T1000 (cell line): ENCODE results near the gene CARS1.

ENCODE experiments used
- DNase-seq: peaks from one replicate; lab custom pipeline; 2025; ENCODE audit warnings: mixed read lengths; lab: John Stamatoyannopoulos, UW

Gene CARS1

DNA sequence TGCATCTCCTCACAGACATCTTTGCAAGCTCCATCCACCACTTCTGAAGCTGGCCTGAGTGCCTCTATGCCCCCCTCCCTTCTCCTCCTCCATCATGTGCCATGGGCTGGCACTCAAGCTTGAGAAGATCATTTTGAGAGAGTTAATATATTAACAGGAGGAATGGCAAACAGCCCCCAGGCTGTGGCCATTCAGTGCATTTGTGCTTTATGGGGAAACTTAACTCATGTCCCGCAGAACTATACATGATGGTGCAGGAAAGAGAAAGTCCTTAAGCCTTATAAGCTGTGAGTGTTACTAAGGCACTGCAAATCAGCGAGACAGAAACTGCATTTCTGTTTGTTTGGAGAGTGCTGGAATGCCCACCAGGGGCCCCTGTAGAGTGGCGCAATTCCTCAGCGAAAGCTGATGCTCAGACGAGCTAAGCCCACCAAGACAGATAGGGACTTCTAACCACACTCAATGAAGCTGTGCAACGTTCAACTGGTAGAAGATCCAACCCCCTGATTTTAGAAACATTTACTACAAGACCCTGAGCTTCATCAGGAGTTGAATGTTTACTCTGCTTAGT lies 101.2 kb downstream of the CARS1 start:
- DNase-seq, result no peak

DNA sequence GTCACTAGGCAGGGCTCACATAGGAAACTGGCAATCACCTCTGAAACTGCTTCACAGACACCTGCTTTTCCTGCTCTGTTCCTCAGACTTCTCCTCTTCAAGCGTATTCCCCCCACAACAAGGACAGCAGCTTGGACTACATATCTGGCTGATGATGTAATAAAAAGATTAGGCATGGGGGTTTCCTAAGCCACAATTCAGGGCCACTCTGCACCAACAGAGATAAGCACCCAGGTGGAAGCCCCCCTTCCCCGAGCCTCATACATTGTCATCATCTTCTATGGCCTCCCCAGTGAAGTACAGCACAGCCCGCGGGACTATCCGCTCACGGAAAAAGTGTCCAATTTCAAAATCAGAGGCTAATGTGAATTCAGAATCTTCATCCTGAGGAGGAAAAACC lies 103.0 kb downstream of the CARS1 start:
- DNase-seq, result no peak

DNA sequence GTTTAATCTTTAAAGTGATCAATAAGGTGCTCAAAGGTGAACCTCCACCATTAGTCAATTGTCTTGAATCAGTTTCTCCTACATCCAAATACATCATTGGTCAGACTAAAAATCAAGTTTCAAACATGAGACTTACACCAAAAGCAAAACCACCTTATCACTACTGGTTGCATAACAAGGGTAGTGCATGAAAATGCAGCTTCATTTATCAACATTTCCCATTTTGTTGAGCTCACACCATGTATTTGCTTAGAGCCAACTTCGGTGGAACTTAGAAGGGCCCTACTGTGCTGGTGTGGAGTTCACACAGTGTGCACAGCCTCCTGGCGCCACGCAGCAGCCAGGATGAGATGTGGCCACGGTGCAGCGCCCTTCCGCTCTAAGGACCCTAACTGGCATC lies 104.9 kb downstream of the CARS1 start:
- no peak for DNase-seq

DNA sequence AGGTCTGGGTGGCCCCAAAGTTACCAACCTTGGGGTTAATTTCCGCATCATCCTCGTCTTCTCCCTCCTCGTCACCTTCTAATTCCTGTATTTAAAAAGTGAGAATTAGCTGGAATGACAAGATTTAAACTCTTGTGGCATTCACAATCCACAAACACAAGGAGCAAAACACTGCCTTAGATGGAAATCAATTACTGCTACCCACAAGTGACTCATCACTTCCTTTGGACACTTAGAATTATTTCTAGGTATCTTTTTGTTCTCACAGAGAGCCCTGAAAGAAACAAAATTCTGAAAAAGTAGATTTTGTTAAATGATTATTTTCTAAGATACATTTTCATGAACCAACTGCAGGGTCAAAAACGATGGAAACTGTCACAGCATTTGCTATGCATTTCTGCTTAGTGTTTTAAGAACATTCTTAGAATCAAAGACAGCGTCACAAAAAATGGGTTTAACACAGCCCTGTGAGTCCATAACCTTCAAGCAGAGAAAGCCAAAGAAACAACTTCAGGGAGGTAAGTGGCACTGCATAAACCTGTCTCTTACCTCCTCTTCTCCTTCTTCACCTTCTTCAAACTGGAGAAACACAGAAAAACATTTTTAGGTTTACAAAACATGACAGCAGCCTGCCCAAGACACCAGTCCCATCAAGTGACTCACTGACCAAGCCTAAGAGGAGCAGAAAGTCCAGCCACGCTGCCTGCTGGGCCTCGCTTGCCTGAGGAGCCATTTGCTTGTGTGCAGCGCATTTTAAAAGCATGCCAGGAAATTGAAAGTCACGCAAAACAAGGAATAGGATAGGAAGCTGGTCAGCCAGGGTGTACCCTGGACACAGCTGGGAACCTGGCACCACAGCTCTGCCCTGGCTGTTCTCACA lies 105.8 kb downstream of the CARS1 start:
- no peak for DNase-seq
